HL-60/S4 treated with retinoic acid at 250 ng/mL for 4 days and 3 days (cell line): ENCODE results near the gene TFIP11.
"Not testable (repeated sequence)": the region's sequence is repeated elsewhere in the genome, so short reads cannot be mapped to it uniquely, and the experiment has no call there.

Experiments
- in situ Hi-C: fragments of 300-500 bp; cut with MboI; formaldehyde crosslinking; loops from 2 replicates; pipeline ENCODE4 v1.7.0; 2022; ENCODE audit warnings: low sequenced_read_pairs

The TFIP11 gene

GRCh38 chr22:26541167-26541819 lies 29.0 kb upstream of the TFIP11 start:
- in situ Hi-C loops, result no loop called here

GRCh38 chr22:26540119-26540518 lies 27.8 kb upstream of the TFIP11 start:
- in situ Hi-C loops, result no loop called here

GRCh38 chr22:26536762-26537134 lies 24.5 kb upstream of the TFIP11 start:
- in situ Hi-C loops, result no loop called here

GRCh38 chr22:26536056-26536761 lies 23.9 kb upstream of the TFIP11 start:
- in situ Hi-C loops, result no loop called here

GRCh38 chr22:26535603-26535908 lies 23.3 kb upstream of the TFIP11 start:
- in situ Hi-C loops, result no loop called here

- in situ Hi-C loops, result no loop called here
Measured at GRCh38 chr22:26534874-26535602, 22.8 kb upstream of the TFIP11 start.

- in situ Hi-C loops, result no loop called here
Measured at GRCh38 chr22:26534171-26534855, 22.0 kb upstream of the TFIP11 start.

- in situ Hi-C loops, result no loop called here
Measured at GRCh38 chr22:26529345-26529744, 17.1 kb upstream of the TFIP11 start.

- in situ Hi-C loops, result not testable (repeated sequence)
Measured at GRCh38 chr22:26528518-26528917, 16.2 kb upstream of the TFIP11 start.

GRCh38 chr22:26527574-26528465 lies 15.5 kb upstream of the TFIP11 start:
- in situ Hi-C loops, result no loop called here

- in situ Hi-C loops, result no loop called here
Measured at GRCh38 chr22:26527167-26527566, 14.9 kb upstream of the TFIP11 start.

GRCh38 chr22:26525946-26526564 lies 13.8 kb upstream of the TFIP11 start:
- in situ Hi-C loops, result no loop called here

GRCh38 chr22:26524870-26525269 lies 12.6 kb upstream of the TFIP11 start:
- in situ Hi-C loops, result no loop called here

- in situ Hi-C loops, result no loop called here
Measured at GRCh38 chr22:26522592-26522991, 10.3 kb upstream of the TFIP11 start.

- in situ Hi-C loops, result no loop called here
Measured at GRCh38 chr22:26522012-26522411, 9.7 kb upstream of the TFIP11 start.

GRCh38 chr22:26517429-26517828 lies 5.2 kb upstream of the TFIP11 start:
- in situ Hi-C loops, result no loop called here

GRCh38 chr22:26516503-26516902 lies 4.2 kb upstream of the TFIP11 start:
- in situ Hi-C loops, result no loop called here

GRCh38 chr22:26515931-26516330 lies 3.7 kb upstream of the TFIP11 start:
- in situ Hi-C loops, result no loop called here

- in situ Hi-C loops, result no loop called here
Measured at GRCh38 chr22:26514419-26515161, 2.3 kb upstream of the TFIP11 start.

- in situ Hi-C loops, result no loop called here
Measured at GRCh38 chr22:26513838-26514237, 1.6 kb upstream of the TFIP11 start.
